Panc1 (cell line): ENCODE data around the gene VRTN. TPM values are rescaled to one million over a fixed set of nuclear protein-coding genes. Genes with fewer than 3 reads are reported as not detected.
"Not testable (repeated sequence)": the region's sequence is repeated elsewhere in the genome, so short reads cannot be mapped to it uniquely, and the experiment has no call there.

Source experiments
- ATAC-seq: fragments of 200-7000 bp; cut with Tn5 transposase; 2 replicates; pipeline ENCODE4 v1.9.1; 2020; ENCODE audit warnings: mild to moderate bottlenecking, moderate library complexity
- BruUV-seq: library from RNA; stranded (reverse); fragments of 400-500 nt; replicated peaks from 2 replicates; lab custom pipeline; 2021; lab: Mats Ljungman, UMichigan
- CTCF ChIA-PET: fragments of 300-600 bp; sonication (Branson Sonifier 250); formaldehyde crosslinking; loops from one replicate; lab custom pipeline; 2022; ENCODE audit warnings: antibody characterized with exemption; lab: Charles Lee
- POLR2A ChIA-PET: fragments of 300-600 bp; sonication (Branson Sonifier 250); formaldehyde crosslinking; loops from one replicate; lab custom pipeline; 2022; ENCODE audit warnings: antibody characterized with exemption; lab: Charles Lee
- DNase-seq: peaks from one replicate; pipeline ENCODE4 v3.0.0-alpha.2; 2010; ENCODE audit warnings: low read depth, low spot score
- H3K27ac ChIP-seq: 2 replicates; pipeline ENCODE4 v1.5.1; 2011; ENCODE audit warnings: mild to moderate bottlenecking, low read length, inconsistent platforms
- H3K27me3 ChIP-seq: fragments of 200-500 bp; sonication (Bioruptor generic); 2 replicates; pipeline ENCODE4 v1.6.0; 2014; ENCODE audit warnings: low read length, inconsistent platforms; ENCODE audit not compliant: control insufficient read depth, insufficient read depth
- H3K36me3 ChIP-seq: fragments of 200-500 bp; sonication (Bioruptor generic); 2 replicates; pipeline ENCODE4 v1.5.1; 2014; ENCODE audit warnings: inconsistent platforms, mild to moderate bottlenecking, low read length, moderate library complexity; ENCODE audit not compliant: control insufficient read depth, insufficient read depth
- H3K4me1 ChIP-seq: 2 replicates; pipeline ENCODE4 v1.5.1; 2011; ENCODE audit warnings: inconsistent platforms, mild to moderate bottlenecking, low read length, moderate library complexity; ENCODE audit not compliant: control insufficient read depth, insufficient read depth
- H3K4me3 ChIP-seq, 2 experiments: 2 replicates each; pipeline ENCODE4 v1.5.1; 2011 to 2012; ENCODE audit warnings: low read depth in 2 of 2, low read length in 2 of 2, mild to moderate bottlenecking in 2 of 2, inconsistent platforms in 1 of 2, moderate library complexity in 1 of 2
- H3K9me3 ChIP-seq: fragments of 200-500 bp; sonication (Bioruptor generic); 2 replicates; pipeline ENCODE4 v1.5.1; 2014; ENCODE audit warnings: low read depth, mild to moderate bottlenecking, inconsistent platforms, low read length, moderate library complexity; ENCODE audit not compliant: control insufficient read depth, insufficient read depth
- POLR2AphosphoS5 ChIP-seq: IDR thresholded peaks from 2 replicates; pipeline ENCODE4 v1.6.1; 2012; ENCODE audit warnings: mild to moderate bottlenecking, low read depth, low read length, moderate library complexity
- SIN3A ChIP-seq: IDR thresholded peaks from 2 replicates; pipeline ENCODE4 v1.6.1; 2012; ENCODE audit warnings: low read depth, mild to moderate bottlenecking, low read length, moderate library complexity, borderline replicate concordance; ENCODE audit not compliant: insufficient read depth
- TCF7L2 ChIP-seq: IDR thresholded peaks from 2 replicates; pipeline ENCODE4 v1.6.1; 2011; ENCODE audit warnings: mild to moderate bottlenecking, low read depth, low read length, inconsistent platforms
- in situ Hi-C: cut with HindIII; loops from 2 replicates; pipeline ENCODE4 v1.10.0; 2016; ENCODE audit warnings: low sequenced_read_pairs, low pct_unique_long_range_greater_than_20kb
- intact Hi-C: fragments of 100-400 bp; cut with micrococcal nuclease; formaldehyde crosslinking; loops from one replicate; pipeline ENCODE4 v1.10.0; 2022; ENCODE audit not compliant: unreplicated experiment
- total RNA-seq: library from RNA; stranded (reverse); gene quantifications from one replicate; pipeline ENCODE4 v1.2.1, GENCODE V29; 2021; ENCODE audit not compliant: unreplicated experiment
- TF ChIP-seq, protein P1 (sequence below), 2 experiments: IDR thresholded peaks; 2 replicates each; pipeline ENCODE4 v1.6.1; 2011 to 2012; ENCODE audit warnings: low read depth in 2 of 2, control low read depth in 1 of 2, low read length in 1 of 2, mild to moderate bottlenecking in 1 of 2, moderate library complexity in 1 of 2; ENCODE audit not compliant: insufficient read depth in 1 of 2
- TF ChIP-seq, protein P2 (sequence below): fragments of 450-650 bp; IDR thresholded peaks from 2 replicates; pipeline ENCODE4 v1.5.1; 2017; ENCODE audit warnings: mild to moderate bottlenecking

Gene VRTN
- total RNA-seq, 1 experiment from 2014 or later = not detected

DNA sequence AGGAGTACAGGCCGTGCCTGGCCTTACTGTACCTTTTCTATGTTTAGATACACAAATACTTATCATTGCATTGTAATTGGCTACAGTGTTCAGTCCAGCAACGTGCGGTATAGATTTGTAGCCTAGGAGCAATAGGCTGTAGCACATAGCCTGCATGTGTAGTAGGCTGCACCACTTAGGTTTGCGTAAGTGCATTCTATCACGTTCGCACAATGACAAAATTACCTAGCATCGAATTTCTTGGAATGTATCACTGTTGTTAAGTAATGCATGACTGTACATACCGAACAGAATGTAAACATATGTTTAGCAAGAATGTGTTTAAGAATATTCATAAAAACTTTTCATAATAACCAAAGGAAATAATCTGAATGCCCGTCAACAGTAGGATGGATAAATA lies 31.9 kb downstream of the VRTN start:
- TF ChIP-seq TCF7L2 = no peak
- TF ChIP-seq POLR2AphosphoS5 = no peak
- no peak for TF ChIP-seq SIN3A
- TF ChIP-seq, protein P1, sequence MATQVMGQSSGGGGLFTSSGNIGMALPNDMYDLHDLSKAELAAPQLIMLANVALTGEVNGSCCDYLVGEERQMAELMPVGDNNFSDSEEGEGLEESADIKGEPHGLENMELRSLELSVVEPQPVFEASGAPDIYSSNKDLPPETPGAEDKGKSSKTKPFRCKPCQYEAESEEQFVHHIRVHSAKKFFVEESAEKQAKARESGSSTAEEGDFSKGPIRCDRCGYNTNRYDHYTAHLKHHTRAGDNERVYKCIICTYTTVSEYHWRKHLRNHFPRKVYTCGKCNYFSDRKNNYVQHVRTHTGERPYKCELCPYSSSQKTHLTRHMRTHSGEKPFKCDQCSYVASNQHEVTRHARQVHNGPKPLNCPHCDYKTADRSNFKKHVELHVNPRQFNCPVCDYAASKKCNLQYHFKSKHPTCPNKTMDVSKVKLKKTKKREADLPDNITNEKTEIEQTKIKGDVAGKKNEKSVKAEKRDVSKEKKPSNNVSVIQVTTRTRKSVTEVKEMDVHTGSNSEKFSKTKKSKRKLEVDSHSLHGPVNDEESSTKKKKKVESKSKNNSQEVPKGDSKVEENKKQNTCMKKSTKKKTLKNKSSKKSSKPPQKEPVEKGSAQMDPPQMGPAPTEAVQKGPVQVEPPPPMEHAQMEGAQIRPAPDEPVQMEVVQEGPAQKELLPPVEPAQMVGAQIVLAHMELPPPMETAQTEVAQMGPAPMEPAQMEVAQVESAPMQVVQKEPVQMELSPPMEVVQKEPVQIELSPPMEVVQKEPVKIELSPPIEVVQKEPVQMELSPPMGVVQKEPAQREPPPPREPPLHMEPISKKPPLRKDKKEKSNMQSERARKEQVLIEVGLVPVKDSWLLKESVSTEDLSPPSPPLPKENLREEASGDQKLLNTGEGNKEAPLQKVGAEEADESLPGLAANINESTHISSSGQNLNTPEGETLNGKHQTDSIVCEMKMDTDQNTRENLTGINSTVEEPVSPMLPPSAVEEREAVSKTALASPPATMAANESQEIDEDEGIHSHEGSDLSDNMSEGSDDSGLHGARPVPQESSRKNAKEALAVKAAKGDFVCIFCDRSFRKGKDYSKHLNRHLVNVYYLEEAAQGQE (IDR thresholded peaks at IDR 0.05; ENCODE audit: insufficient read depth in 1 of 2, low read depth in 2 of 2, low read length in 1 of 2) = no peak
- TF ChIP-seq, protein P2, sequence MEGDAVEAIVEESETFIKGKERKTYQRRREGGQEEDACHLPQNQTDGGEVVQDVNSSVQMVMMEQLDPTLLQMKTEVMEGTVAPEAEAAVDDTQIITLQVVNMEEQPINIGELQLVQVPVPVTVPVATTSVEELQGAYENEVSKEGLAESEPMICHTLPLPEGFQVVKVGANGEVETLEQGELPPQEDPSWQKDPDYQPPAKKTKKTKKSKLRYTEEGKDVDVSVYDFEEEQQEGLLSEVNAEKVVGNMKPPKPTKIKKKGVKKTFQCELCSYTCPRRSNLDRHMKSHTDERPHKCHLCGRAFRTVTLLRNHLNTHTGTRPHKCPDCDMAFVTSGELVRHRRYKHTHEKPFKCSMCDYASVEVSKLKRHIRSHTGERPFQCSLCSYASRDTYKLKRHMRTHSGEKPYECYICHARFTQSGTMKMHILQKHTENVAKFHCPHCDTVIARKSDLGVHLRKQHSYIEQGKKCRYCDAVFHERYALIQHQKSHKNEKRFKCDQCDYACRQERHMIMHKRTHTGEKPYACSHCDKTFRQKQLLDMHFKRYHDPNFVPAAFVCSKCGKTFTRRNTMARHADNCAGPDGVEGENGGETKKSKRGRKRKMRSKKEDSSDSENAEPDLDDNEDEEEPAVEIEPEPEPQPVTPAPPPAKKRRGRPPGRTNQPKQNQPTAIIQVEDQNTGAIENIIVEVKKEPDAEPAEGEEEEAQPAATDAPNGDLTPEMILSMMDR = no peak
- CTCF ChIA-PET = no interaction called here
- Histone ChIP-seq H3K27ac (no peak overlapping the region), H3K36me3 (no peaks in the 10 kb centered on the region), H3K4me3 (no peak overlapping the region), H3K27me3 (no peaks in the 10 kb centered on the region), H3K4me1 (no peaks in the 10 kb centered on the region), H3K9me3 (no peaks in the 10 kb centered on the region)
- ATAC-seq = peak; percentile 34; the same call in 1 of the 2 replicates
- in situ Hi-C loops = no loop called here
- no peak for DNase-seq
- intact Hi-C loops = no loop called here
- no TSS peak for BruUV-seq
- POLR2A ChIA-PET = no interaction called here

- H3K4me3 ChIP-seq = no peak overlapping the region
- ATAC-seq (no peak), DNase-seq (no peak)
- ChIA-PET POLR2A (interaction anchor here (0.6 to 0.7 kb wide), 2 partner anchors 87 to 167 kb away, joined by 3 to 4 read pairs; no protein-coding TSS in a partner anchor), CTCF (interaction anchor here (0.7 kb wide), 1 partner anchor 1432 kb away, joined by 6 read pairs; no protein-coding TSS in a partner anchor)
- in situ Hi-C loops (no loop called here), intact Hi-C loops (no loop called here)
- no peaks in the 10 kb centered on the region for H3K9me3 ChIP-seq
- no TSS peak for BruUV-seq
- no peak overlapping the region for H3K27ac ChIP-seq
- H3K36me3 ChIP-seq = no peaks in the 10 kb centered on the region
- H3K4me1 ChIP-seq = no peaks in the 10 kb centered on the region
- no peaks in the 10 kb centered on the region for H3K27me3 ChIP-seq
- TF ChIP-seq TCF7L2 (no peak), POLR2AphosphoS5 (no peak), SIN3A (no peak)
- TF ChIP-seq, protein P2 = no peak
- TF ChIP-seq, protein P1 (IDR thresholded peaks at IDR 0.05; ENCODE audit: insufficient read depth in 1 of 2, low read depth in 2 of 2, low read length in 1 of 2) = no peak
These were observed 32.6 kb downstream of the VRTN start for GRCh38 chr14:74380845-74381244.

DNA sequence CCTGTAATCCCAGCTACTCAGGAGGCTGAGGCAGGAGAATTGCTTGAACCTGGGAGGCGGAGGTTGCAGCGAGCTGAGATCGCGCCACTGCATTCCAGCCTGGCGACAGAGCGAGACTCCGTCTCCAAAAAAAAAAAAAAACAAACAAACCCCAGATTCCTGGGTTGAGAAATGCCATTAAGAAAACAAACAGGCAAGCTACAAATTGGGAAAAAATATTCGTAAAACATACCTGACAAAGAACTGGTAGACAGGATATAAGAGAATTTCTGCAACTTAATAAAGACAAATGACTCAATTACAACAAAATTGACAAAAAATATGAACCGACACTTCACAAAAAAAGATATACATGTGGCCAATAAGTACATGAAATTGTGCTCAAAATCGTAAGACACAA lies 33.3 kb downstream of the VRTN start:
- in situ Hi-C loops, H3K36me3 ChIP-seq, H3K9me3 ChIP-seq, intact Hi-C loops, H3K27ac ChIP-seq, DNase-seq, H3K27me3 ChIP-seq, H3K4me1 ChIP-seq, BruUV-seq, H3K4me3 ChIP-seq, ATAC-seq: not testable (repeated sequence)
- ChIA-PET CTCF (interaction anchor here (0.7 kb wide), 1 partner anchor 170 kb away, joined by 4 read pairs; no protein-coding TSS in a partner anchor), POLR2A (interaction anchor here (0.7 kb wide), 2 partner anchors 86 to 236 kb away, joined by 4 read pairs; no protein-coding TSS in a partner anchor)
